ENCODE measurements around the gene CNR2.

Gene CNR2

GRCh38 chr1:23825076-23825761 is 87.9 kb downstream of the CNR2 start, which contains the start of gene HMGCL:
HMGCL (minus strand) TSS chr1:23825429; CDS start chr1:23825415, 14 bp downstream.
- no peaks in the 10 kb centered on the region for H3K9me3 ChIP-seq (ENCODE audit: severe bottlenecking)
- ATAC-seq (ENCODE audit: low read depth) (peak; percentile 89), DNase-seq (ENCODE audit: low spot score) (peak; percentile 86)
- H3K4me3 ChIP-seq (ENCODE audit: severe bottlenecking): peak within 1 kb of the TSS; percentile 93
- no peaks in the 10 kb centered on the region for H3K27me3 ChIP-seq (ENCODE audit: insufficient read depth, poor library complexity, severe bottlenecking)
- H3K36me3 ChIP-seq (ENCODE audit: low read depth): no peaks in the 10 kb centered on the region
- H3K27ac ChIP-seq (ENCODE audit: poor library complexity, severe bottlenecking): peak within 1 kb of the TSS; percentile 42
- peaks cover 4% of the 10 kb centered on the region for H3K4me1 ChIP-seq (ENCODE audit: insufficient read depth, poor library complexity, severe bottlenecking)
- TF ChIP-seq CTCF (IDR thresholded peaks at IDR 0.05; ENCODE audit: poor library complexity, severe bottlenecking): no peak

GRCh38 chr1:23824711-23825075 is 88.5 kb downstream of the CNR2 start:
- H3K27me3 ChIP-seq (ENCODE audit: insufficient read depth, poor library complexity, severe bottlenecking): no peaks in the 10 kb centered on the region
- H3K4me1 ChIP-seq (ENCODE audit: insufficient read depth, poor library complexity, severe bottlenecking): peaks cover 4% of the 10 kb centered on the region
- DNase-seq (ENCODE audit: low spot score): no peak
- TF ChIP-seq CTCF (IDR thresholded peaks at IDR 0.05; ENCODE audit: poor library complexity, severe bottlenecking): no peak
- H3K27ac ChIP-seq (ENCODE audit: poor library complexity, severe bottlenecking): peak overlapping the region; percentile 42
- no peak for ATAC-seq (ENCODE audit: low read depth)
- no peaks in the 10 kb centered on the region for H3K36me3 ChIP-seq (ENCODE audit: low read depth)
- no peaks in the 10 kb centered on the region for H3K9me3 ChIP-seq (ENCODE audit: severe bottlenecking)
- H3K4me3 ChIP-seq (ENCODE audit: severe bottlenecking): peak overlapping the region; percentile 93

GRCh38 chr1:23823767-23824166 is 89.4 kb downstream of the CNR2 start:
- no peak for ATAC-seq (ENCODE audit: low read depth)
- Histone ChIP-seq H3K36me3 (ENCODE audit: low read depth) (peaks cover 5% of the 10 kb centered on the region; the same call in 1 of the 2 replicates), H3K27ac (ENCODE audit: poor library complexity, severe bottlenecking) (no peak overlapping the region), H3K4me1 (ENCODE audit: insufficient read depth, poor library complexity, severe bottlenecking) (peaks cover 4% of the 10 kb centered on the region), H3K9me3 (ENCODE audit: severe bottlenecking) (no peaks in the 10 kb centered on the region), H3K27me3 (ENCODE audit: insufficient read depth, poor library complexity, severe bottlenecking) (no peaks in the 10 kb centered on the region), H3K4me3 (ENCODE audit: severe bottlenecking) (no peak overlapping the region)
- no peak for DNase-seq (ENCODE audit: low spot score)
- TF ChIP-seq CTCF (IDR thresholded peaks at IDR 0.05; ENCODE audit: poor library complexity, severe bottlenecking): no peak

Data from RWPE2 (cell line).